ENCODE results near the gene THEM4. TPM values are rescaled to one million over a fixed set of nuclear protein-coding genes. Genes with fewer than 3 reads are reported as not detected.
A peak's percentile ranks its signal among the peaks of the same experiment; 100 is the strongest.

THEM4 gene
- 1 to 10 TPM; 6.6 to 7.7 TPM for total RNA-seq

DNA sequence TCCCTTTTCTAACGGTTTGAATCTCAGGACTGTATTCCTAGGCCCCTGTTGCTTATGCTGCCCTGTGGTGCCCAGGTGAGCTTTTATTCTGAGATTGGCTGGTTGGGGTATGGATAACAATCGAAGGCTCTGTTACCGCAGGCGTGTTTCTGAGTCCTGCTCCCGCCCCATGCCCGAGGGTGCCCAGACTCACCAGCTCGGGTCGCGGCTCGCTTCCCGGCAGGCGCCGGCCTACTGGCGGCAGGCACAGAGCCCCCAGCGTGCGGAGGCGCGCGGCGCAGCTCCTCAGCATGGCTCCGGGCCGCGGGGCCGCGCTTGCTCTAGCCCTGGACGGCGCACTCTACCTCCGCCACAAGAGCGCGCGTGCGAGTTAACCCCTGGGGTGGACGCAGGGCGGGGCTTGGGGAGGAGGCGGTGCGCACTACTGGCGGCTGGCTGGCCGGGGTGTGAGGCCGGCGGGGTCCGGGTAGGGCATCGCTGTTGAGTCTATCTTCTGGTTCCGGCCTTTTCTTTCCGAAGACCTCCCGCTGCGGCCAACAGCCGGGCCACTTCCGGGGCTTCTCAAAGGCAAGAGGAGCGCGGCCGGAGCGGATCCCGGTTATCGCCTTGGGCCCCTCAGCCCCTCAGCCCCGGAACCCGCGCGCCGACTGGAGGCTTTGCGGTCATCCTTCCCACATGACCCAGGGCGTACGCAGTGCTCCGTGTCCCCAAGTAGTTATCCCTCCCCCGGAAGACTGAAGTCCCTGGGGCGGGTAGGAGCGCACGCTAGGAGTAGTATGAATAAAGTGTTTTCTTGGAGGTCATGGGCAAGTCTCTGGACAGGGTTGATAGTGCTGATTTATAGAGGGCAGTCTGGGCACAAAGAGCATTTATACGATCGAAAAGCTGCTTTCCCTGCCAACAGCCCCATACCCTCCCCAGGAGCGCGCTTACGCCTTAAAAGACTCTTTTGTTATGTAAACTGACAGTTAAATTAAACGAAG is at the start of gene THEM4:
THEM4 (minus strand) TSS at position 345 of the 983 bp plus-strand sequence; CDS start at position 292, 53 bp downstream.
- H3K27me3 ChIP-seq = no peaks in the 10 kb centered on the region
- H3K4me3 ChIP-seq = peak within 1 kb of the TSS; percentile 48
- DNase-seq = peak; percentile 98
- no peaks in the 10 kb centered on the region for H3K36me3 ChIP-seq
- H3K9me3 ChIP-seq = peaks cover 3% of the 10 kb centered on the region
- no peaks in the 10 kb centered on the region for H3K4me1 ChIP-seq
- TF ChIP-seq, protein P1, sequence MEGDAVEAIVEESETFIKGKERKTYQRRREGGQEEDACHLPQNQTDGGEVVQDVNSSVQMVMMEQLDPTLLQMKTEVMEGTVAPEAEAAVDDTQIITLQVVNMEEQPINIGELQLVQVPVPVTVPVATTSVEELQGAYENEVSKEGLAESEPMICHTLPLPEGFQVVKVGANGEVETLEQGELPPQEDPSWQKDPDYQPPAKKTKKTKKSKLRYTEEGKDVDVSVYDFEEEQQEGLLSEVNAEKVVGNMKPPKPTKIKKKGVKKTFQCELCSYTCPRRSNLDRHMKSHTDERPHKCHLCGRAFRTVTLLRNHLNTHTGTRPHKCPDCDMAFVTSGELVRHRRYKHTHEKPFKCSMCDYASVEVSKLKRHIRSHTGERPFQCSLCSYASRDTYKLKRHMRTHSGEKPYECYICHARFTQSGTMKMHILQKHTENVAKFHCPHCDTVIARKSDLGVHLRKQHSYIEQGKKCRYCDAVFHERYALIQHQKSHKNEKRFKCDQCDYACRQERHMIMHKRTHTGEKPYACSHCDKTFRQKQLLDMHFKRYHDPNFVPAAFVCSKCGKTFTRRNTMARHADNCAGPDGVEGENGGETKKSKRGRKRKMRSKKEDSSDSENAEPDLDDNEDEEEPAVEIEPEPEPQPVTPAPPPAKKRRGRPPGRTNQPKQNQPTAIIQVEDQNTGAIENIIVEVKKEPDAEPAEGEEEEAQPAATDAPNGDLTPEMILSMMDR (IDR thresholded peaks at IDR 0.05) = peak; percentile 12
- H3K27ac ChIP-seq = peak within 1 kb of the TSS; percentile 78
- intact Hi-C loops (cut with DNase I) = no loop called here
- peak within 1 kb of the TSS; percentile 82 for H3K9ac ChIP-seq (ENCODE audit: low read depth in 2 of 2, low read length in 2 of 2)

DNA sequence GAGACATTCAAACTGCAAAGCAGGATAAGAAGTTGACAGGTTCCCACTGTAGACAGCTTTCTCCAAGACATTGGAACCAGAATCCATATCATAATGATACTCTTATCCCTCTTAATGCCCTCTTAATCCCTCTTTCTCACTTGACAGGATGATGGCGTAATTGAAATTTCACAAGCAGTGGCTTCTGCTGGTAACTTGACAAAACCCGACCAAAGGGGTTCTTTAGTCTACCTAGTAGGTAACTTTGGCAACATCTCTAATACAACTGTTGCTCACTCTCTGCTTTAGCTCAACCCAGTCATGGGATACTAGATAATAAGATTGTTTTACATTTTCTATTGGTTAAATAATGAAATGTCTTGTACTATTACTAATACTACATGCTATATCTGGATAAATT is 49.6 kb upstream of the THEM4 start:
- Histone ChIP-seq H3K9me3 (no peaks in the 10 kb centered on the region), H3K27me3 (no peaks in the 10 kb centered on the region), H3K4me1 (no peaks in the 10 kb centered on the region), H3K4me3 (no peak overlapping the region), H3K36me3 (no peaks in the 10 kb centered on the region), H3K9ac (ENCODE audit: low read depth in 2 of 2, low read length in 2 of 2) (no peak overlapping the region), H3K27ac (no peak overlapping the region)
- no peak for DNase-seq
- TF ChIP-seq, protein P1 (IDR thresholded peaks at IDR 0.05) = no peak
- intact Hi-C loops (cut with DNase I) = no loop called here

DNA sequence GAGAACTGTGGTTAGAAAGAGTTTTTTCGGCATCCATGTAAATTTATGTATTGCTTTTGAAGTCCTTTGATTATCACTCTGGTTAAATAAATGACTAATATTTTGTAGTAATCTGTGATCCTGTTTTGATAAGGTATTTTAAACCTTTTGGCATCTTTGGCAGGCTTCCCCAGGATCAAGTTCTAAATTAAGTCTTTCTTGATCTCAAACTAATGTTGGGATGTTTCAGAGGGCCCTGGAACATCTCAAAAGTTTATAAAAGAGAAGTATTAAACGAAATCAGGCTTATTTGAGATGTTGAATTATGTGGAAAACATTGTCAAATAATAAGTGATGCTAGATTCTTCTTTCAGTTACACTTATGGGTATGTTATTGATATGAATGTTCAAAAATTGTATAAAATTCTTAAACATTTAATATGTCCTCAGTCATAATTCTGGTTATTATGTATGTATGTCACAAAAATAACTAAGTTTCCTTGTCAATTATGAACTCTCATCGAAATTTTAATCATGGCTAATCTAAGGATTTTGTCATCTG is 47.7 kb upstream of the THEM4 start:
- DNase-seq = no peak
- no peaks in the 10 kb centered on the region for H3K36me3 ChIP-seq
- TF ChIP-seq, protein P1 (IDR thresholded peaks at IDR 0.05) = no peak
- H3K4me1 ChIP-seq = no peaks in the 10 kb centered on the region
- H3K9me3 ChIP-seq = no peaks in the 10 kb centered on the region
- no peak overlapping the region for H3K27ac ChIP-seq
- H3K27me3 ChIP-seq = no peaks in the 10 kb centered on the region
- H3K4me3 ChIP-seq = no peak overlapping the region
- H3K9ac ChIP-seq (ENCODE audit: low read depth in 2 of 2, low read length in 2 of 2) = no peak overlapping the region
- intact Hi-C loops (cut with DNase I) = no loop called here

GRCh38 chr1:151953409-151954094 is 44.2 kb upstream of the THEM4 start:
- H3K9ac ChIP-seq (ENCODE audit: low read depth in 2 of 2, low read length in 2 of 2) = no peak overlapping the region
- DNase-seq = peak; percentile 60

GRCh38 chr1:151952811-151953210 is 43.5 kb upstream of the THEM4 start:
- Histone ChIP-seq H3K4me1 (no peaks in the 10 kb centered on the region), H3K36me3 (no peaks in the 10 kb centered on the region), H3K9me3 (no peaks in the 10 kb centered on the region), H3K27ac (peak overlapping the region; percentile 24), H3K9ac (ENCODE audit: low read depth in 2 of 2, low read length in 2 of 2) (no peak overlapping the region), H3K27me3 (no peaks in the 10 kb centered on the region), H3K4me3 (no peak overlapping the region)
- DNase-seq = no peak
- TF ChIP-seq, protein P1 (IDR thresholded peaks at IDR 0.05) = no peak
- intact Hi-C loops (cut with DNase I) = no loop called here

More at GRCh38 chr1:151953409-151954094, 44.2 kb upstream of the THEM4 start:
- Histone ChIP-seq H3K4me3 (no peak overlapping the region), H3K4me1 (no peaks in the 10 kb centered on the region), H3K9me3 (no peaks in the 10 kb centered on the region), H3K27me3 (no peaks in the 10 kb centered on the region), H3K36me3 (no peaks in the 10 kb centered on the region), H3K27ac (peak overlapping the region; percentile 24)
- intact Hi-C loops (cut with DNase I) = no loop called here
- TF ChIP-seq, protein P1 (IDR thresholded peaks at IDR 0.05) = no peak

Data from colonic mucosa (tissue), 4 donors.